OCI-LY1 (cell line): ENCODE results near the gene AIRE.

Experiments
- CTCF ChIP-seq: fragments of 200-600 bp; sonication (generic), shearing (Covaris generic); IDR thresholded peaks from 2 replicates; pipeline ENCODE4 v1.5.1; 2017; ENCODE audit warnings: mild to moderate bottlenecking, antibody characterized with exemption, low read length, moderate library complexity, mixed read lengths
- EZH2 ChIP-seq: fragments of 200-600 bp; sonication (generic), shearing (Covaris generic); IDR thresholded peaks from 2 replicates; pipeline ENCODE4 v1.8.0; 2017; ENCODE audit warnings: borderline replicate concordance, mixed run types, mild to moderate bottlenecking, antibody characterized with exemption, low read length, moderate library complexity, mixed read lengths

DNA sequence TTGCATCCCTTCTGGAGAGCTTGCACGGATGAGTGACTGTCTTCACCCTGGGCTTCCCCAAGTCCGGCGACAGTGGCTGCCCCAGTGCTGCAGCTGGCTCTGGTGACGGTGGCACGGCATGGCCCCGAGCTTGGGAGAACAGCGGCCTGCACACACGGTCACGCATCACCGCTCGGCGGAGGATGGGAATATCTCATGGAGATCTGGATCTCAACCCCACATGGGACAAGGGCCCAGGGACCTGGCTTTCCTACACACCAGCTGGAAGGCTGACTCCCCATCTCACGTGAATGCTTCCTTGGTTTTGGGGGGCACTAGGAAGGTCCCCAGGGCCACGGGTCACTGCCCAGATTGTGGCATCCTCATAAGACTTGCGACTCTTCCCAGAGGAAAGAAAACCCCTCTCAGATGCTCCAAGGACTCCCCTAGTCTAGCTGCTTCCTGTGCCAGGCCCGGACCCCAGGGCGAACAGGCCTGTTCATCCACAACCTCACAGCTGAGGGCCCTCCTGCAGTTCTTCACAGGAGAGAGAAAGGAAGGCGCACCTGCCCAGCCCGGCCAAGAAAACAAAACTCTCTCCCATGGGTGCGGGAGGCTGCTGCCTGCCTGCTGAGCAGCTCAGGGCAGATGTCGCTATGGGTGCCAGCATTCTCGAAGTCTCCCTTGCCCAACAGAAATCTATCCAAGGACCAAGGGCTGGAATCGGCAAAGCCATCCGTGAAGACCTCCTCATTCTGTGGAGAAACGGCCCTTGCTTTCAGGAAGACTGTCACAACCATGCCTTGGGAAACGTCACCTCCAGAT is 43.6 kb downstream of the AIRE start:
- TF ChIP-seq CTCF (no peak), EZH2 (no peak)
